DND-41 (cell line): ENCODE measurements around the gene BTG2.

Experiments
- ATAC-seq: fragments of 200-7000 bp; cut with Tn5 transposase; 3 replicates; pipeline ENCODE4 v1.9.1; 2021; ENCODE audit warnings: low read depth; ENCODE audit not compliant: insufficient read depth
- DNase-seq: peaks from one replicate; pipeline ENCODE4 v3.0.0-alpha.2; 2020
- H2AFZ ChIP-seq: 2 replicates; pipeline ENCODE4 v1.6.0; 2012; ENCODE audit warnings: low read depth, low read length
- H3K27ac ChIP-seq: 2 replicates; pipeline ENCODE4 v1.5.1; 2012; ENCODE audit warnings: low read length, inconsistent platforms
- H3K27me3 ChIP-seq: fragments of 200-600 bp; sonication (generic); 2 replicates; pipeline ENCODE4 v1.6.0; 2012; ENCODE audit warnings: low read length, mild to moderate bottlenecking, inconsistent platforms; ENCODE audit not compliant: insufficient read depth, poor library complexity
- H3K36me3 ChIP-seq: 2 replicates; pipeline ENCODE4 v1.5.1; 2012; ENCODE audit warnings: low read length, inconsistent platforms; ENCODE audit not compliant: insufficient read depth
- H3K4me1 ChIP-seq: 2 replicates; pipeline ENCODE4 v1.5.1; 2012; ENCODE audit warnings: mild to moderate bottlenecking, low read length; ENCODE audit not compliant: insufficient read depth
- H3K4me2 ChIP-seq: 2 replicates; pipeline ENCODE4 v1.6.0; 2012; ENCODE audit warnings: mild to moderate bottlenecking, moderate library complexity, low read length, inconsistent platforms; ENCODE audit not compliant: insufficient read depth
- H3K4me3 ChIP-seq, 2 experiments: fragments of 200-600 bp in 1 of 2; shearing (Covaris generic) in 1 of 2; 2 replicates each; pipeline ENCODE4 v1.5.1; 2012 to 2016; ENCODE audit warnings: inconsistent platforms in 2 of 2, low read length in 2 of 2, mild to moderate bottlenecking in 2 of 2, low read depth in 1 of 2, moderate library complexity in 1 of 2
- H3K79me2 ChIP-seq: 2 replicates; pipeline ENCODE4 v1.6.0; 2012; ENCODE audit warnings: low read length, inconsistent platforms; ENCODE audit not compliant: insufficient read depth
- H3K9ac ChIP-seq: 2 replicates; pipeline ENCODE4 v1.6.0; 2012; ENCODE audit warnings: low read depth, mild to moderate bottlenecking, inconsistent platforms, low read length, moderate library complexity
- H3K9me3 ChIP-seq: 2 replicates; pipeline ENCODE4 v1.5.1; 2012; ENCODE audit warnings: low read length, moderate library complexity, mild to moderate bottlenecking, inconsistent platforms; ENCODE audit not compliant: insufficient read depth, severe bottlenecking
- H4K20me1 ChIP-seq: 2 replicates; pipeline ENCODE4 v1.6.0; 2012; ENCODE audit warnings: low read length; ENCODE audit not compliant: insufficient read depth
- CTCF ChIP-seq: IDR thresholded peaks from 2 replicates; pipeline ENCODE4 v1.5.1; 2012; ENCODE audit warnings: borderline replicate concordance, low read length, moderate library complexity, mild to moderate bottlenecking; ENCODE audit not compliant: poor library complexity, severe bottlenecking; ENCODE audit errors: extremely low read depth
- EZH2 ChIP-seq: IDR thresholded peaks from 3 replicates; pipeline ENCODE4 v1.6.1; 2012; ENCODE audit warnings: borderline replicate concordance, low read depth, mild to moderate bottlenecking, moderate library complexity, low read length, inconsistent platforms; ENCODE audit not compliant: severe bottlenecking

Gene BTG2

GRCh38 chr1:203283597-203283996 lies 21.7 kb upstream of the BTG2 start:
- Histone ChIP-seq H3K4me2 (no peak overlapping the region), H3K36me3 (no peaks in the 10 kb centered on the region), H2AFZ (no peak overlapping the region), H3K27me3 (no peaks in the 10 kb centered on the region), H3K9me3 (no peaks in the 10 kb centered on the region), H3K27ac (no peak overlapping the region), H3K9ac (no peak overlapping the region), H3K79me2 (no peaks in the 10 kb centered on the region), H3K4me3 (no peak overlapping the region), H4K20me1 (no peaks in the 10 kb centered on the region), H3K4me1 (peaks cover 32% of the 10 kb centered on the region)
- no peak for DNase-seq
- TF ChIP-seq CTCF (no peak), EZH2 (no peak)
- ATAC-seq, result no peak

- Histone ChIP-seq H2AFZ (no peak overlapping the region), H3K9ac (no peak overlapping the region), H3K79me2 (no peaks in the 10 kb centered on the region), H3K4me1 (peaks cover 34% of the 10 kb centered on the region), H3K9me3 (no peaks in the 10 kb centered on the region), H3K4me2 (no peak overlapping the region), H3K4me3 (no peak overlapping the region), H3K27me3 (no peaks in the 10 kb centered on the region), H3K27ac (no peak overlapping the region), H4K20me1 (no peaks in the 10 kb centered on the region), H3K36me3 (no peaks in the 10 kb centered on the region)
- ATAC-seq (no peak), DNase-seq (no peak)
- no peak for TF ChIP-seq CTCF
- no peak for TF ChIP-seq EZH2
Measured at GRCh38 chr1:203284411-203285123, 20.8 kb upstream of the BTG2 start.

- ATAC-seq (no peak), DNase-seq (no peak)
- peak overlapping the region; percentile 40 for H3K9ac ChIP-seq
- TF ChIP-seq EZH2 (no peak), CTCF (no peak)
- H3K79me2 ChIP-seq, result no peaks in the 10 kb centered on the region
- no peaks in the 10 kb centered on the region for H4K20me1 ChIP-seq
- no peaks in the 10 kb centered on the region for H3K27me3 ChIP-seq
- peaks cover 52% of the 10 kb centered on the region for H3K4me1 ChIP-seq
- H2AFZ ChIP-seq, result no peak overlapping the region
- peak overlapping the region; percentile 40; the same call in 1 of the 2 replicates for H3K4me2 ChIP-seq
- H3K36me3 ChIP-seq, result no peaks in the 10 kb centered on the region
- H3K27ac ChIP-seq, result peak overlapping the region; percentile 84
- no peak overlapping the region for H3K4me3 ChIP-seq
- no peaks in the 10 kb centered on the region for H3K9me3 ChIP-seq
Measured at GRCh38 chr1:203286161-203286984, 18.9 kb upstream of the BTG2 start.
